IMR-90 (cell line): ENCODE data around the gene VPS41.

Experiments used
- BHLHE40 ChIP-seq: fragments of 150-350 bp; IDR thresholded peaks from 2 replicates; pipeline ENCODE4 v1.6.1; 2016; ENCODE audit warnings: mild to moderate bottlenecking, low read depth, low read length
- CTCF ChIP-seq: conservative IDR thresholded peaks from 2 replicates; pipeline ENCODE4 v1.5.1; 2012; ENCODE audit warnings: mild to moderate bottlenecking, low read depth, low read length, improper control_type of control experiment
- ELK1 ChIP-seq: fragments of 150-350 bp; IDR thresholded peaks from 2 replicates; pipeline ENCODE4 v1.6.1; 2016; ENCODE audit warnings: low read depth, mild to moderate bottlenecking, low read length, moderate library complexity, borderline replicate concordance
- POLR2A ChIP-seq: IDR thresholded peaks from 2 replicates; pipeline ENCODE4 v1.6.1; 2012; ENCODE audit warnings: mild to moderate bottlenecking, low read depth, low read length
- USF2 ChIP-seq: fragments of 150-350 bp; IDR thresholded peaks from 2 replicates; pipeline ENCODE4 v1.6.1; 2017; ENCODE audit warnings: mild to moderate bottlenecking, antibody characterized with exemption, low read length, low read depth

GRCh38 chr7:38950309-38950708, 41.3 kb upstream of the VPS41 start:
- TF ChIP-seq POLR2A (no peak), CTCF (no peak), ELK1 (no peak), BHLHE40 (no peak), USF2 (no peak)
